HG02973 (cell line): ENCODE data around the gene CASZ1.

Experiments used
- ATAC-seq: cut with Tn5 transposase; IDR thresholded peaks from one replicate; pipeline ENCODE4 v1.9.1; 2021; ENCODE audit warnings: moderate library complexity; ENCODE audit not compliant: unreplicated experiment

Gene CASZ1

DNA sequence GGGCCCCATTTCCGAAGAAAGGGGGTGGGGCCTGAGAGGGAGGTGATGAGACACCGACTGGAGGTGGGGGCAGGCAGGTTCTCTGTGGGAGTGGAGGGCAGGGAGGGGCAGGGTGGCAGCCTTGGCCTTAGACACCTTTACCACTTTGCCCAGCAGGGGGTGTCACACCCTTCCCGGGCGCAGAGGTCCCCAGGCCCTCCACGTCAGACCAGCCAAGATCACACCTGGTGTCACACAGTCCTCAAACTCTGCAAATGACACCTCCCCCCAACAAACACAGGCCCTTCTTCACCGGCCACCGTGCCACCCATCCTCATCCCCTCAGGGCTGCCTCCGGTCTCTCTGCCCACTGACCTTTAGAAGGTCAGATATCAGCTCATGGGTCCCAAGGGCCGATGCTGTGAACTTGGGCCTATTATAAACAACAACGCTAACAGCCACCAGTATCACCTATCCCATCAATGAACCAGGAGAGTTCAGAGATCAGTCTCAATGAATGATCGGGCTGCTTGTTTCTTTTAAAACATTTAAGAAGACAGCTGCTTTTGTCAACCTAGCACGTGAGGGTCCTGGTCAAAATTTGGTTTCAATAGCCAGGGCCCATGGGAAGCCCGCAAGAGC is 103.9 kb downstream of the CASZ1 start:
- ATAC-seq = no peak

DNA sequence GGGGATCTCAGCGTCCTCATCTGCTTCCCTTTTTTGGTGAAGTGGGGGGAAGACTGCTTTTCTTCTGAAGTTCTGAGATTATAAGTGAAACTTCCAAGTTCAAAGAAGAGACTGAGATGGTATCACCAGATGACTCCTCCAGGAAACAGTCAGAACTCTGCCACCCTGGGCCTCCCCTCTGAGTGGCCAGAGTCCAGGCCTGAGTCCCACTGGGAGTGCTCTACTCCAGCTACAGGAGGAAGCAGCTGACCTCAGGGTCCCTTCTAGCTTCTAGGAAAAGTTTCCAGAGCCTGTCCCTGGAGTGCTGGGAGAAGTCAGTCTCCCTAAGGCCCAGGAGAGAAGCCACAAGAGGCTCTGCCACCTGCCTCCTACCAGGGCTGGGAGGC is 104.7 kb downstream of the CASZ1 start:
- ATAC-seq = no peak

DNA sequence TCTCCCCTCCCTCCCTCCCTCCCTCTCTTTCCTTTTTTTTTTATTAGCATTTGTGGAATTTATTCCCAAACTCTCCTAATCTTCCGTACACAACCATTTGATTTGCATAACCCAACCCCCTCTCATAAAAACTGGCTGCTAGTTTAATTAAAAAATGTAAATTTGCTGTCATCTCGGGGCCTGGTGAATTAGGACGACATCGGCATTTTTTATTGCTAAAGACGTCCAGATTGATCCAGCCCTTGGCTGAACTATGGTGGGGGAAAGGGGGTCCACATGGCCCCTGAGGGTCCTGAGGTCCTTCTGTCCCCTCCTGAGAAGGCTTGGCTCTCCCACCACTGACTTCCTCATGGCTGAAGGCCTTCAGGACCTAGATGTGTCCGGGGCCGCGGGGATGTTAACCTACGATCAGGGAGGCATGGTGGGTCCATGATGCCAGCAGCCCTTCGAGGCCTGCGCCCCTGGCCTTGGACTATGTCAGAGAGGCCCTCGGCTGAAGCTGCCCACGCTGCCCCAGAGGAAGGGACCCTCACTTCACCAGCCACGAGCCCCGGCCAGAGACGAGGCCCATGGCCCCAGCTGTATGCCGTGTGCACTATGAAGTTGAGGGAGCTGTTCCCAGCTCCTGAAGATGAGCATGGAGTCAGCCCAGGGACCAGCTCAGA is 105.2 kb downstream of the CASZ1 start:
- ATAC-seq = no peak

DNA sequence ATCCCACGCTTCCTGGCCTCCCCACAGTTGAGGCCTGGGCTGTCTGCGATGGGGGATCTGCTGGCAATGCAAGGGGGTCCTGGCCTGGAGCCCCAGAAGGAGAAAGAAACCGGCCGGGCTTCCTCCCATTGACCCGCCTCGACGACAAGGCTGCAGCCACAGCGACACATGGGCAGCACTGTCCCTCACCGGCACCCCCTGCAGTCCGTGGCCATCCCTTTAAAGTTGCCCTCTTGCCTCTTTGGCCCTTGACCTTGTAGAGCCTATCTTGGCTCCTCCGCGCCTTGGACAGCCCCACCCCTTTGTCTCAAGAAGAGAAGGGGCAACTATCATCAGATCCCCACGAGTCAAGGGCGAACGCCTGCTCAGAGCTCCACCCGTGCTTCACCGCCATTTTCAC is 106.0 kb downstream of the CASZ1 start:
- no peak for ATAC-seq

DNA sequence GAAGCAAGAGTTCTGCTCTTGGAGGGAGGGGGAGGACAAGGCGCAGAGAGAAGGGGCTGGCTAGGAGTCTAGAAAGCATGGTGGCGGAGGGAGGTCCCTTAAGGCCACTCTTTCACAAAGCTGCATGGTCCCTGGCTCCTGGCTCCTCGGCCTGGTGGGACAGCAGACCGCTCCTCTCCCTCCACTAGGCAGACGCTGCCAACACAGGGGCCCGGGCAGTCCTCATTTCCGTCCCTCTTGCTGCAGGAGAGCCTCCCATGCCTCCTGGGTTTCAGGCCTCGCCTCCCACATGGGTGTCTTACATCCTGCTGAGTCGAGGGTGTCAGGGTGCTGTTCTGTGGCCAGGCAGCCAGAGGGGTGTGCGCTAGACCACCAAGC is 108.0 kb downstream of the CASZ1 start:
- ATAC-seq = no peak

DNA sequence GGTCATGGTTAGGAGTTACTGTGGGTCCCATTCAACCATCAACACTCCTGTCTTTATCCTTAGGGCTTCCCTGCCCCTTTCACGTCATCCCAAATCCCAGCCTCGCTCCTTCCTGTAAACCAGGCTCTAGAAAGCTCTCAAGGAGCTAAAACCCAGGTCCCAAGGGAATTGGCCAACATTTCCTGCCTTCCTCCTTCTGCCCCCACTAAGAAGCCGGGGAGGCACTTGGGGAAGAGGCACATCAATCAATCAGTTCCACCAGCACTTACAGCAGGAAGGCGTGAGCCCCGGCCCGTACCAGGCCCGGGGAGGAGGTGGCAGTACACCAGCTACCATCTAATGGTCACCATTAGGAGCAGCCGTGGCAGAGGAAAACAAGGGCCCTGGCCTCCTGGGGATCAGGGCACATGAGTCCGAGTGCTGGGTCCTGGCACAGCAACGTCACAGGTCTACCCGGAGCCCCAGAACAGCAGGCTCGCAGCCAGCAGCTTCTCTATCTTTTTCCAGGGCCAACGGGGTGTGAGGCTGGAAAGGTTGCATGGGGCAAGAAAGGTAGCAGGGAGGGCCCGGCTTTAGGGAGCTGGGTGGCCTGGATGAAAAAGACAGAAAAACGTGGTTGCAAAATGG is 108.6 kb downstream of the CASZ1 start:
- ATAC-seq = no peak

DNA sequence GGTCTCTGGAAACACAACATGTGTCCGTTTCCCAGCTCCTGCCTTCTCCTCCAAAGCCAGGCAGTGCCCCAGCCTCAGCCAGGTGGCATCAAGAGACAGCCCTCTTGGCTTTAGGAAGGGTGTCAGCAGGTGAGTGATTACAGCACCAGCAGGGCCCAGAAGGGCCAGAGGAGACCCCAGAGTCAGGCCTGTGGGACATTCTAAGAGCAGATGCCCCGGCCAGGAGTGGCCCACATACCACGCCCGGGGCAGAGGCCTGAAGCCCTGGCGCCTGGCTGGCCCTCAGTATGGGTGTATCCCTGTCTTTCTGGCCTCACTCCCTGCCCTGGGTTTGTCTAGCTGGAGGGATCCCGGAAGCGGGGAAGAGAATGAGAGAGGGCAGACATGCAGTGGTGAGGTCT is 109.2 kb downstream of the CASZ1 start:
- ATAC-seq = no peak

DNA sequence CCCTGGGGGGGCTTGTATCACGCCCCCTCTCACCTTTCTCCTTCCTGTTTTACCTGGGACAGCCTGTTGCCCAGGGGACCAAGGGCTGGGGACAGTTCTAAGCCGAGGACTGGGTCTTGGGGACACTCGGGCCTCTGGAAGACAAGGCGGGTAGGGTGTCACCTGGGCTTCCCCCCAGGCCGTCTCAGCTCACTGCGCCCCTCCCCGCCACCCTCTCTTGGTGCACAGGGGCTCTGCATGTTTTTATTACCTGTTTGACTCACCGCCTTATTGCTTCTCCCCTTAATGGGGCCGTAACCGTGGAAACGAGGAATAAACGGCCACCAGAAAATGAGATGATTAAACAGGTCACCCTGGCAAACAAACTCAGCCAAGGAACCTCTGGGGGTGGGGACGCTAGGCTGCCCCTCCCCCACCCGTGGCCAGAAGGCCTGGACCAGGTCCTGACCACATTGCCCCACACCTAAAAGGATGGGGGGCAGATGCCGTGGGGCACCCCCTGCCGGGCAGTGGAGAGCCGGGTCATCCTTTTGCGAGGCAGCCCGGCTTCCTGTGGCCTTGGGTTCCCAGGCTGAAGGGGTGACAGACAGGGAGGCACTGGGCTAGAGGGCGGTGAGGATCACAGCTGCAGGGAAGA is 109.9 kb downstream of the CASZ1 start:
- no peak for ATAC-seq

DNA sequence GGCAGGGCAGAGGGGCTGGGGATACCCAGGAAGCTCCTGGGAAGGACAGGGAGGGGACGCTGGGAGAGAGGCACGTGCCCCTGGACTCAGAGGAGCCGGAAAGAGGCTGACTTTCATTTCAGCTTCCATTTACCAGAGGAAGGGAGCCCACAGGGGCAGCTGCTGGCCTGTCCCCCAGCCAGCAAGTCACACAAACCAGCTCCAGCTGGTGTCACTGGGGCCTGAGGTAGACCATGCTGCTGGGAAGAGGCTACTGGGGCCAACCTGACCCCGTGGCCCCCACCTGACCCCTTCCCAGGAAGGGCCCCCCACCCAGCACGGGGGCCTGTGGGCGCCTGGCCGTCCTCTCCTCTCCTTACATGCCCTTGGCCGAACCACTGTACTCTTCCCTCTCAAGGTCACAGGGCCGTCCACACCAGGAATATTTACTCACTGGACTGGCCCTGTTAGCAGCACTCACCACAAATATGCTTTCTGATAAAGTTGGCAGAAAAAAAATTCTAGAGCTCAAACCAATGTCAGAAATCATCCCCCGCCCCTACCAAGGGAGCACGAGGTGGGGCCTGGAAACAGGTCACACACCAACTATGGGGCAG is 110.5 kb downstream of the CASZ1 start:
- no peak for ATAC-seq

DNA sequence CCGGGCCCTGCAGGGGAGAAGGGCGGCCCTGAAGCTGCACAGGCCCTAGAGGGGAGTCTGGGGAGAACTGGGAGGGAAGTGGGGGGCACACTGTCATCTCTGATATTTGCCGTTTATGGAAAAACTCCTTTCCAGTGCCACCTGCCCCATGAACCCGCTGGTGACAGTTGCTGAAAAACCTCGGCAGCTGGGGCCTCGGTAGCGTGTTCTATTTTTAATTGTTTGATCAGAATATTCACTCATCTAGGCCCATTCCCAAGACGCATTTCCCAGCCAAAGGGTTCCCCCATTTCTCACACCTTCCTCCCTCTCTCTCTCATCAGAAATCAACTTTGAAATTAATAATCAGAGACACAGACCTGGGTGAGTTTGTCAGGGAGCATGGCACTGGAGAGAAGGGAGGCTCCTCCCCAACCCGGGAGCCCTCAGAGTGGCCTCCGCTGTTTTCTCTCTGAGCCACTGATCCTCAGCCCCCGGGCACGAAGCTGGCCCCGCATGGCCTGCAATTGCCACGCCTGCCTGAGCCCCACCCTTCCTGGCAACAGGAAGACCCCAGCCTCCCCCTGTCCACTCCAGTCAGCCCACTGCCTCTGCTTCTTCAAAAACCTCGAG is 111.1 kb downstream of the CASZ1 start:
- no peak for ATAC-seq

DNA sequence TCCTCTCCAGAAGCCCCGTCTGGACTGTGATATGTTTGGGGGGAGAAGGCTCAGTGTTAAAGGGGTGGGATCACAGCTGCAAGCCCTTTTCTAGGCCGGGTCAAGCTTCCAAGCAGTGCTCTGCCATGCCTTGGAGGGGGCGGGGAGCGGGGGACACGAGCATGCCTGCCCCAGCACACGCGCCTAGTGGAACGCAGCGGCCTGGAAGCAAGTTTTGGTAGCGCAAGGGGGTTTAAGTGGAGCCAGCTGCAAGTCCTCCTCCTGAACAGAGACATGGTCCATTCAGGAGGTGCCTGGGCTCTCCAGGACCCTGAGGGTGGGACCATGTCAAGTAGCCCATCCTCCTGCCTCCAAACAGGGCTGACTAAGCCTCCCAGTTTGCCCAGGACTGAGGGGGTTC is 112.2 kb downstream of the CASZ1 start:
- ATAC-seq = no peak

DNA sequence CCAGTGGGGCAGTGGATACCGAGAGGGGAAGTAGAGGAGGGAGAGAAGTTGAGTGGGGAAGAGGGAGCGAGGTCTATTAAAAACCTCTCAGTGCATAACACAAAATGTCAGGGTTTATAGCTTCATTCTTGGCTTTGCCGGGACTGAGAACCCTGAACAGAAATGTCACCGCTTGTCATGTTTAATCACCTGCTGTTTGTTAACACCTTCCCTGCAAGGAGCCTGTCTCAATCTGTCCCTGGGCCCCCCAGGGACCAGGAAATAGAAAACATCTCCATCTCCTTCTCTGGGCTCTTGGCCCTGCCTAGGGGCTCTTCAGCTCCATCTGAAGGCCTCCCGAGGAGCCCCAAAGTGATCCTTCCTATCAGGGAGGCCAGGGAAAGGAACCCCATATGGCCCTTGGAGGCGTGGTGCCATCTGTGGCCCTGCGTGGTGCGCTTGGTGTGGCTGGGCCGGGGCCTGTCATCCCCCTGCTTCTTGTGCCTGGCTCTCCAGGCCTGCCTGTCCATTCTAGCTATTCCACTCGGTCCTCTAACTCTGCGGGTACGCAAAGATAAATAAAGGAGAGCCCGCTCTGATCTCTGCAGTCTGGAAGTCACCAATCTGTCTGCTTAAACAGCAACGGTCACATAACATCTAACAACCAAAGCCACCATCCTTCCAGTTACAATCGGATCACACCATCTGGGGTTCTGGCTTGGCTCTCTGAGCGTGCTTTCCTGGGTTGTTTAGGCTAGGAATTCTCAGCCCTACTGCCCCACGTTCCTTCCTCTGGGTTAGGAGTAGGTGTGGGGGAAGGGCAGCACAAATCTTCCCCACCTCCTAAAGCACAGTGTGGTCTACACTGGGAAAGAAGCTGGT is 113.8 kb downstream of the CASZ1 start:
- ATAC-seq = no peak

DNA sequence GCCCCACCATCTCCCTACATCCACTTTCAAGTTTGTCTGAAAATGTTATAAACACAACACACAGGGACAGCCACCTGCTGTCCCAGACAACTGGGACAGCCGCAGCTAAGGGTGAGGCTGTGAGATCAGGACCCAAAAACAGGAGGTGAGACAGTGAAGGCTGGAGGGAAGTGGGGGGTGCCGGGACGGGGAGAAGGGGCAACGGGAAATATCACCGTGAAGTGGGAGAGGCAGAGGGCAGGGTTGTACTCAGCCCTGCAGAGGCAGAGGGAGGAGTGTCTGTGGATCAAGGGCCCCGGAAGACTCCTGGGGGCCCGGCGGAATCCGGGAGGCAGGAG is 114.4 kb downstream of the CASZ1 start:
- no peak for ATAC-seq

DNA sequence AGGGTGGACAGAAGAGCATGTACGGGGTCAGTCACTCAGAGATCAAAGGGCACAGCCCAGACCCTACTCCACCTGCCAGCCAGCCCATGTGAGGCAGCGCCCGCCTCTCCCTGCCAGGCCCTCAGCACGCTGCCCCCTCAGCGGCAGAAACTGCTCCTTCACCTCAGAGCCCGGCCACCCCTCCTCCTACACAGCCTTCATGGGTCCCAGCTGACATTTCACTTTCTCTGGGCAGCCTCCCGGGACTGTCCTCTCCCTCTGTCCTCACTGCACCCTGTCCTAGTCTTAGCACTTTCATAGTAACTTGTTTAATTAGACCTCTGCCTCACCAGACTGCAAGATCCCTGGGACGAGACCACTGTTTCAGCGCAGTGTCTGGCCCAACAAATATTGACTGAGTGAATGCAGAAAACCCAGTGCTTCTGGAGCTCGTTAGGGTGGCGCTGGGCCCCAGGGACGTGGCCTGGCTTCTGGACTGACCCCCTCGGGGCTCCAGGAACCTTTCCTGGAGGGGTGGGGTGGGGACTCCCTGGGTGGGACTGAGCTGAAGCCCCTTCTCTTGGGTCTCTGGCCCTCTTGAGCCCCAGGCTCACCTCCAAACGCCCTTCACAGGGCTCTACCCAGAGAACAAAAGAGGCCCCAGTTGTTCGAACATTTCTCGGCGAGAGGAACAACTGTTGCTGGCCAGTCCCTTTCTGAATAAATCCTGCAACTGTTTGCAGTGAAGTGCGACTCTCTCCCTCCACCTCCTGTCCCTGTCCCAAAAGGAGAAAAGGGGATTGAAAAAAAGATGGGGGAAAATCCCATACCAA is 114.9 kb downstream of the CASZ1 start:
- no peak for ATAC-seq

DNA sequence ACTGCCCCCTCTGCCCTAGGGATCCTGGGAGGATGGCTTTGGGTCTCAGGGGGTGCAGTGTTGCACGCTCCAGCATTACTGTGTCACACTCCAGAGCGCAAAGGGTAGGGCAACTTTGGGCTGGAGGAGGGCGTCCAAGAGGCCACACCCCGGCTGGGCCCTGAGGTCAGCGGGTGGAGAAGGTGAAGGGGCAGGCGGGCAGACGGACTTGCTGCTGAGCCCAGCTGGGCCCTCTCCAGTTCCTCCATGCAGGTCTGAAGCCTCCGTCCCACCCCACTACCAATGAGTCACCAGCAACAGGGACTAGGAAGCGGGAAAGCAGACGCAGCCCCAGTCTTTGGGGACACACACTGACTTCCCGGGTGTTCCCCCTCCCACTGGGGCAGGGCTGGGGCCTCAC is 116.0 kb downstream of the CASZ1 start:
- ATAC-seq = no peak

DNA sequence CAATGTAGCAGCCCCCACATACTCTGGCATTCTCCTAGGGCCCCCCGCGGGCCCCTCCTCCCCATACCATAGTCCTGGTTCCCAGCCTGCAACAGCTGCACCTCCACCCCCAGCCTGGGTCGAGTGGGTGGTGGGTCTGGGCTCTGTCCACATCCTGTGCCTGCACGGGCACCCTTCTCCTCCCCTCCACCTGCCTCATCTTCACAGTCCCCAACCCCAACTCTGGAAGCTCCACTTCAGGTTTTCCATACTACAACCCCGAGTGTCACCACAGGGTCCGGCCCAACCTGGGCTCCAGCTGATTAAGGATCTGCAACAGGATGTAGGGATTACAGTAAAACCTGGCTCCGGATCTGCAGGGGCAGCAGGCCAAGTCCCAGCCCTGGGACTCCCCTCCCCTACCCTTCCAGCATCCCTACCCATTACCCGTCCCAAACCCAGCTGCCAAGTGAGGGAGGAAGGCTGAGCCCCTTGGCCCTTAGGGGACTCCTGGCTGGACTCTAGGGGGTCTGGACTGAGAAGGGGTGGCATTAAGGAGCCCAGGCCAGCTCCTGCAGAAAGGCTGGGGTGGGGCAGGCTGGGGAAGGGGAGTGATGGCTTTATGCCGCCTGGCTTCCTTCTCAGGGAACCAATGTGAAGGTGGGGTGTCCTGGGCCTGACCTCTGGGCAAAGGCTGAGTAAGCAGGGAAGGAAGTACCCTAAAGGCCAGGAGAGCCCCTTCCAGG is 116.8 kb downstream of the CASZ1 start:
- ATAC-seq = no peak

DNA sequence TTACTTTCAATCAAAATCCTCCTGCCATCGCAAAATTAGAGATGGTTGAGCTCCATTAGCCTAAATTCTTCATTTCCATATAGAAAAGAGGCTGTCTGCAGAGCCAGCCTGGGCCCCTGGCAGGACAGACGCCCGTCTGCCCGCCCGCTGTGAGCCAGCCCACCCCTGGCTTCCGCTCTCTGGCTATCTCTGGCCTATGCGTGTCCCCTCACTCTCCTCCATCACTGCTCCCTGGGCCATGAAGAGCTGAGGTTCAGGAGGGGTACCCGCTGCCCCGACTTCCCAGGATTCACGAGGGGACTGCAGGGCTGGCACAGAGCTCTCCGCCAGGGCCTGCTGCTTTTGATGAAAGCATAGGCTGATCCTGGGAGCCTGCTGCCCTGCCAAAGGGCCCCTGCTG is 117.6 kb downstream of the CASZ1 start:
- ATAC-seq = no peak

DNA sequence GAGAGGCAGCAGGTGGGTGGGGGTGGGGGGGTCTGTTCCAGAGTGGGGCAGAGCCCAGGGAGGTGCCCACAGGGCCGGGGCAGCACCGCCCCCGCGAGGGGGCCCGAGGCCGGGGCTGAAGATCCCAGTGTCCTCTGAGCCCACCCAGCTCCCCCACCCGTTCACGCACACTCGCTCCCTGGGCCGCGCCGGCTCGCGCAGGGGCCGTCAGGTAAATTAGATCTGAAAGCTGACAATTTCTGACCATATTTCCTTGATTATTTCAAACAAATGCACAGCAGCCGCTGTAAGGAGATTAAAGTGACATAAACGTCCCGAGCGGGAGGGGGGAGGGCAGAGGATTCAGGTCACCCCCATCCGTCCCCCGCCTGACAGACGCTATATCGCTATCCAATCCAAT is 118.0 kb downstream of the CASZ1 start:
- no peak for ATAC-seq
